T-helper 2 cell treated with Interferon-gamma antibody and Interleukin-4, amounts not matched to agents 5 μg/mL and 100 μg/mL, for 36 hours (primary cell): ENCODE measurements around the gene ITGB1BP1.

Experiments used
- DNase-seq: peaks from one replicate; pipeline ENCODE4 v3.0.0; 2021; ENCODE audit warnings: low spot score
- H3K27ac Mint-ChIP-seq: one replicate; pipeline ENCODE4 v1.8.0; 2021; ENCODE audit warnings: mild to moderate bottlenecking, mixed read lengths
- H3K27me3 Mint-ChIP-seq: one replicate; pipeline ENCODE4 v1.8.0; 2021; ENCODE audit warnings: low read depth, mixed read lengths
- H3K36me3 Mint-ChIP-seq: one replicate; pipeline ENCODE4 v1.8.0; 2021; ENCODE audit warnings: low read depth, mixed read lengths
- H3K4me1 Mint-ChIP-seq: one replicate; pipeline ENCODE4 v1.8.0; 2021; ENCODE audit warnings: low read depth, mixed read lengths
- H3K4me3 Mint-ChIP-seq: one replicate; pipeline ENCODE4 v1.8.0; 2022; ENCODE audit warnings: mild to moderate bottlenecking, moderate library complexity, mixed read lengths
- H3K9me3 Mint-ChIP-seq: one replicate; pipeline ENCODE4 v1.8.0; 2021; ENCODE audit warnings: mixed read lengths

Gene ITGB1BP1

DNA sequence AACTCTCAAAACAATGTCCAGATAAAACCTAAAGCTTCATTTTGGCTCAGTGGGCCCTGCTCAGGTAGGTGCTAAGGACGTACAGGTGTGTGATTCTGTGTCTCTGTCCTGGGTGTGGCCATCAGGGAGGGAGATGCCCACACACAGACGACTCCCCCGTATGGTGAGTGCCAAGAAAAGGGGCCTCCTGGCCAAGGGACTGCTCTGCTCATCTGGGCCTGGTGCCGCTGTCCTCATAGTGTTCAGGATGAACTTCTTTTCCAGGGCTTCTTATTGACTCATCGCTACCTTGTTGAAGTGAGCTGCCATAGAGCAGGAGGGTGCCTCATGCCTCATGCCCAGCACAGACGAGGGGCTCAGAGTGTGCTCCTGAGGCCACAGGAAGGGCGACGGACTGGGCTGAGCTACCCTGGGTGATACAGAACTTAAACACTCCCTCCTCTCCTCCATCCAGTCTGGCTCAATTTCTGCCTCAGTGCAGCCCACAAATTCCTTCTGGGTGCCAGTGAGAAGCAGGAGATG, 57.8 kb downstream of the ITGB1BP1 start:
- Mint-ChIP-seq H3K4me1 (no peaks in the 10 kb centered on the region), H3K27me3 (peaks cover 3% of the 10 kb centered on the region), H3K27ac (no peak overlapping the region), H3K4me3 (no peak overlapping the region), H3K36me3 (no peaks in the 10 kb centered on the region), H3K9me3 (no peaks in the 10 kb centered on the region)
- no peak for DNase-seq

DNA sequence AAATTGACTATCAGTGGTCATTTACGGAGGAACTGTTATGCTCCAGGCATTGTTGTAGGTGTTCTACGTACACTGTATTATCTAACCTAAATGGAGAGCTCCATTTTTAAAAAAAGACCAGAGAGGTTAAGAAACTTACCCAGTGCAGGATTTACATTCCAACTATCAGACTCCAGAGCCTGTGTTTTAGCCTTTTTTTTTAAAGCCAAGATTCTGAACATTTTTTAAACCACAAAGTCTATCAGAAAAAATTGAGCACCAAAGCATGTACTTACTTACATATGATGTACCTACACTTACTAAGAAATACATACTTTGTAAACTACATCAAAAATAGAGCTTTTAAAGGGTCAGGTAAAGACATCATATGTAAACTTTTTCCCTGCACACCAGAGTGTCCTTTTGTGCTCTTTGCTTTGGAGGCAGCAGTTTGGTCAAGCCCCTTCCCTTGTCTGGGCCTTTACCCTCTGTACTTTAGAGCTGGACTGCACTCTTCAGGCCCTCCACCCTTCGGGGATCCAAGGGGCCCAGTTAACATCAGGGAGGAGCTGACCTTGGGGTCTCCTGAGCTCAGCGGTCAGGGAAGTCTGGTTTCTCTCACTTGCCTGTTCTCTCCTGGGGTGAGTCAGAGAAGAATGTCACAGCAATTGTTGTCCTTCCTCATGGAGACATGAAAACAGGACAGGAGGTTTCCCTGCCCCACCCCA, 58.4 kb downstream of the ITGB1BP1 start:
- Mint-ChIP-seq H3K27me3 (peaks cover 9% of the 10 kb centered on the region), H3K9me3 (no peaks in the 10 kb centered on the region), H3K27ac (no peak overlapping the region), H3K36me3 (no peaks in the 10 kb centered on the region), H3K4me1 (no peaks in the 10 kb centered on the region), H3K4me3 (no peak overlapping the region)
- DNase-seq = no peak

GRCh38 chr2:9364373-9364772, 59.0 kb downstream of the ITGB1BP1 start:
- Mint-ChIP-seq H3K36me3 (no peaks in the 10 kb centered on the region), H3K9me3 (no peaks in the 10 kb centered on the region), H3K4me3 (no peak overlapping the region), H3K27ac (no peak overlapping the region), H3K27me3 (peaks cover 11% of the 10 kb centered on the region), H3K4me1 (no peaks in the 10 kb centered on the region)
- no peak for DNase-seq

DNA sequence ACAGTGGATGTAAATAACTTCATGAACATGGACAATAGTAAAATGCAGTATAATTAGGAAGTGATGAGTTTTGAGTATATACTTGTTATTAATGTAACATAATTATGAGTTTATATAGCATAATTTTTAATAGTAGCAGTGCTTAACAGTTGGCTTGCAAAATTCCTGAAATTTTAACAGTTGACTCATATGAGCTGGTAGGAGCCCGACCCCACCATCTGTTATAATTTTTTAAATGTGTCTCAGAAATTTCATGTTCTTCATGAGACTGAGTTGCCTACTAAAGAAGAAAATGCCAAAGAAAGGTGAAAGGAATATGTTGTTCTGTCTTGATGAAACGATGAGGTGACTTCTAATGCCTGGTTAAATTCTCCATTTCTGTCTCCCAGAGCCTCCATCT, 62.6 kb downstream of the ITGB1BP1 start:
- peaks cover 32% of the 10 kb centered on the region for H3K27me3 Mint-ChIP-seq
- H3K9me3 Mint-ChIP-seq = no peaks in the 10 kb centered on the region
- no peaks in the 10 kb centered on the region for H3K4me1 Mint-ChIP-seq
- no peaks in the 10 kb centered on the region for H3K36me3 Mint-ChIP-seq
- no peak for DNase-seq
- no peak overlapping the region for H3K27ac Mint-ChIP-seq
- H3K4me3 Mint-ChIP-seq = no peak overlapping the region

- H3K4me3 Mint-ChIP-seq = no peak overlapping the region
- H3K4me1 Mint-ChIP-seq = no peaks in the 10 kb centered on the region
- H3K27ac Mint-ChIP-seq = no peak overlapping the region
- no peak for DNase-seq
- no peaks in the 10 kb centered on the region for H3K9me3 Mint-ChIP-seq
- no peaks in the 10 kb centered on the region for H3K36me3 Mint-ChIP-seq
- peaks cover 37% of the 10 kb centered on the region for H3K27me3 Mint-ChIP-seq
These were observed 63.2 kb downstream of the ITGB1BP1 start for GRCh38 chr2:9360110-9360509.

DNA sequence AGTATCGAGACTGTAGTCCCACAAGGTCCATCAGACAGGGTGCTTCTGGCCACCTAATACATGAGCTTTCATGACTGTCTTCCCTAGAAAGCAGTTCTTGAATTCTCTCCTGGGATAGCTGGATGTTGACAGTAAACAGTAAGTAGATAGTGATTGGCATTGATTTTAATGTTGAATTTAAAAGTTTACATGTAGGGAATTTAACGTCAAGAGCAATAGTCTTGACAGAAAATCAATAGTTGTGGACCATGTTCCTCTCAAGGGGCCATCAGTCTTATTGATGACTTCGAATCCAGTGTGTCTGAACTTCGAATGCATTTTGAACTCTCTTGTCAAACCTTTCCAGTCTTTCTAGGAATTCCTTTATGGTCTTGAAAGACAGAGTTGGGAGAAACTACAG, 63.9 kb downstream of the ITGB1BP1 start:
- Mint-ChIP-seq H3K4me3 (no peak overlapping the region), H3K4me1 (no peaks in the 10 kb centered on the region), H3K27me3 (peaks cover 40% of the 10 kb centered on the region), H3K9me3 (no peaks in the 10 kb centered on the region), H3K27ac (no peak overlapping the region), H3K36me3 (no peaks in the 10 kb centered on the region)
- DNase-seq = no peak

- peaks cover 40% of the 10 kb centered on the region for H3K27me3 Mint-ChIP-seq
- H3K4me3 Mint-ChIP-seq = no peak overlapping the region
- H3K27ac Mint-ChIP-seq = no peak overlapping the region
- no peaks in the 10 kb centered on the region for H3K9me3 Mint-ChIP-seq
- no peaks in the 10 kb centered on the region for H3K4me1 Mint-ChIP-seq
- no peaks in the 10 kb centered on the region for H3K36me3 Mint-ChIP-seq
- DNase-seq = no peak
These were observed 64.5 kb downstream of the ITGB1BP1 start for GRCh38 chr2:9358846-9359245.

DNA sequence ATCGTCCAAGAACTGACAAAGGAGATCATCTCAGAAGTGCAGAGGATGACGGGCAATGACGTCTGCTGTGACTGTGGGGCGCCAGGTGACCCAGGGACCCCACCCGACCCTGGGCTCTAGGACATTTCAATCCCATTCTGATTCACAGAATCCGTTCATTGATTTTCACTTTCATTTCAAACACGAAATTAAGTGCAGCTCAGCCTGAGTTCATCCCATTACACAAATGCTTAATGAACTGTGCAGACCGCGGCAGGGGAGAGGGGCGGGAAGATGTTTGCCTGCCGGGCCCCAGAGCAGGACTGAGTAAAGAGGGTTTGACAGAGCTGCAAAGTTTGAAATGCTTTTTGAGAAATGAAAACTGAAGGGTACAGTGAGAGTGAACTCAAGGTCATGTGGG, 67.1 kb downstream of the ITGB1BP1 start:
- Mint-ChIP-seq H3K9me3 (no peaks in the 10 kb centered on the region), H3K36me3 (no peaks in the 10 kb centered on the region), H3K27ac (no peak overlapping the region), H3K27me3 (peaks cover 37% of the 10 kb centered on the region), H3K4me3 (no peak overlapping the region), H3K4me1 (no peaks in the 10 kb centered on the region)
- no peak for DNase-seq

DNA sequence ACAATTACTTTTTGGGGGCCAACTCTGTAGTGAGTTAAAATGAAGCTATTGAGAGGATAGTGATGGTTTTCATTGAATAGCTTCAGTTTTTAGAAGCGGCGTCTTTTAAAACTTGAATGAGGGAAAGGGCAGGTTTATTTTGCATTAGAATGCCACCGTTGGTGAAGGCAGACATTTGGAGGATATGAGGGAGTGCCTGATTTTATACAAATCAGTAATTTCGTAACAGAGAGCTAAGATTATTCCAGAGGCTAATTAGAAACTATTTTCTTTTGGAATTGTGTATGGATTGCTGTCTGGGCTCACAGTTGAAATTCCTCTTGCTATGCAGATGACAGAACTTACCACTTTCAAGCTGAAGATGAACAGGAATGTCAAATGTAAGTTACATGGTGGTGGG, 67.6 kb downstream of the ITGB1BP1 start:
- no peaks in the 10 kb centered on the region for H3K9me3 Mint-ChIP-seq
- no peaks in the 10 kb centered on the region for H3K4me1 Mint-ChIP-seq
- peaks cover 37% of the 10 kb centered on the region for H3K27me3 Mint-ChIP-seq
- no peaks in the 10 kb centered on the region for H3K36me3 Mint-ChIP-seq
- no peak overlapping the region for H3K27ac Mint-ChIP-seq
- DNase-seq = no peak
- no peak overlapping the region for H3K4me3 Mint-ChIP-seq

DNA sequence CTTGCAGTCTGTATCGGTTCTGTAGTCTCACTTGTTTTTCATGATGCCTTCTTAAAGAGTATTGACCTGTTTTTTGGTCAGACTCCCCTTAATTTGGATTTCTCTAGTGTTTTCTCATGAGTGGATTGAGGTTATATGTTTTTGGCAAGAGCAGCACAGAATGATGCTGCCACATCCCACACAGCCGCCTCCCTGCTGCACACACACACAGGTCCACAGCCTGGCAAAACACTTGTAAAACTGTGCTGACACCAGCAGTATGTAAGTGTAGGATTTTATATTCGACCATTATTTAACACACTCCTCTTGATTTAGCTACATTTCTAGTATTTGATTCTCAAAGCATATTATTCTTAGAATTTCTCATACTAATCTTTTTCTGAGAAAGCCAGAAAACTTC, 68.1 kb downstream of the ITGB1BP1 start:
- H3K27me3 Mint-ChIP-seq = peaks cover 34% of the 10 kb centered on the region
- no peaks in the 10 kb centered on the region for H3K4me1 Mint-ChIP-seq
- no peaks in the 10 kb centered on the region for H3K9me3 Mint-ChIP-seq
- no peak overlapping the region for H3K27ac Mint-ChIP-seq
- no peaks in the 10 kb centered on the region for H3K36me3 Mint-ChIP-seq
- H3K4me3 Mint-ChIP-seq = no peak overlapping the region
- DNase-seq = no peak

GRCh38 chr2:9354318-9354717, 69.0 kb downstream of the ITGB1BP1 start:
- peaks cover 30% of the 10 kb centered on the region for H3K27me3 Mint-ChIP-seq
- no peak overlapping the region for H3K4me3 Mint-ChIP-seq
- no peaks in the 10 kb centered on the region for H3K4me1 Mint-ChIP-seq
- no peaks in the 10 kb centered on the region for H3K36me3 Mint-ChIP-seq
- no peak for DNase-seq
- H3K9me3 Mint-ChIP-seq = no peaks in the 10 kb centered on the region
- no peak overlapping the region for H3K27ac Mint-ChIP-seq
